Adrenal gland (tissue), 12 donors: ENCODE results near the gene PKN1. TPM values are rescaled to one million over a fixed set of nuclear protein-coding genes. Genes with fewer than 3 reads are reported as not detected.

ENCODE experiments used
- DNase-seq, 7 donors: peaks; one replicate each; pipeline ENCODE4 v3.0.0-alpha.2; 2019 to 2020
- H3K27ac ChIP-seq, 5 donors: fragments of 200-600 bp; sonication (generic) in 4 of 5; 1 replicate in 3 of 5; 2 replicates in 2 of 5; pipeline versions ENCODE4 v1.5.1 to v1.8.0; 2016 to 2020; ENCODE audit warnings: mild to moderate bottlenecking in 1 of 5
- H3K27me3 ChIP-seq: fragments of 200-600 bp; 2 replicates; pipeline ENCODE4 v1.8.0; 2021
- H3K36me3 ChIP-seq, 2 donors: fragments of 200-600 bp; replicated peaks in 1 of 2; 1 replicate in 1 of 2; 2 replicates in 1 of 2; pipeline versions ENCODE4 v1.5.1 to v1.8.0; 2018 to 2022
- H3K4me1 ChIP-seq, 2 donors: fragments of 200-600 bp; replicated peaks in 1 of 2; 1 replicate in 1 of 2; 2 replicates in 1 of 2; pipeline versions ENCODE4 v1.5.1 to v1.8.0; 2018 to 2021
- H3K4me3 ChIP-seq, 4 donors: fragments of 200-600 bp; sonication (generic) in 3 of 4; one replicate each; pipeline ENCODE4 v1.5.1; 2016 to 2018
- H3K9me3 ChIP-seq, 3 donors: fragments of 200-600 bp; sonication (generic) in 1 of 3; replicated peaks in 1 of 3; 1 replicate in 2 of 3; 2 replicates in 1 of 3; pipeline versions ENCODE4 v1.5.1 to v1.8.0; 2016 to 2021
- CTCF ChIP-seq, 6 experiments: fragments of 450-650 bp in 4 of 6; fragments of 200-600 bp in 2 of 6; sonication (generic) in 1 of 6; IDR thresholded peaks; 1 replicate in 5 of 6; 2 replicates in 1 of 6; pipeline versions ENCODE4 v1.5.1 to v1.8.0; 2016 to 2021; ENCODE audit warnings: antibody characterized with exemption in 6 of 6, mild to moderate bottlenecking in 2 of 6, moderate library complexity in 1 of 6
- POLR2A ChIP-seq, 2 donors: fragments of 450-650 bp; IDR thresholded peaks; one replicate each; pipeline ENCODE4 v1.6.1; 2017; ENCODE audit warnings: antibody characterized with exemption in 2 of 2, mild to moderate bottlenecking in 2 of 2, moderate library complexity in 1 of 2
- WGBS, 4 donors: extraction: QIAGEN DNeasy Blood & Tissue Kit in 2 of 4; methylation state at CpG; one replicate each; pipeline versions ENCODE4 v1.1.5 to v1.1.7; 2013 to 2017; 5-methylcytosine and 5-hydroxymethylcytosine counted together
- intact Hi-C, 2 donors: fragments of 100-400 bp; cut with DNase I; formaldehyde crosslinking; loops; one replicate each; pipeline versions ENCODE4 v1.14.1 to v1.15.0; 2022 to 2023
- polyA plus RNA-seq, 3 donors: library from polyadenylated mRNA; stranded (reverse); fragments of 200-250 nt in 2 of 3; fragments of 350-450 nt in 1 of 3; fragmentation: Illumina TruSeq in 1 of 3; extraction: RNeasy Lipid Tissue Mini Kit (QIAGEN cat#74804) in 1 of 3; gene quantifications; one replicate each; pipeline ENCODE4 v1.2.3, GENCODE V29; 2013 to 2014
- total RNA-seq, 9 donors: library from RNA; depleted of rRNA in 4 of 9; stranded (reverse); fragments of >200 nt in 4 of 9; fragments of 120-200 nt in 1 of 9; fragmentation: NEBNext Ultra II Directional in 1 of 9; extraction: Animal tissue kit (Norgen Biotek cat#: 25700) in 1 of 9; gene quantifications; one replicate each; pipeline versions ENCODE4 v1.1.0 to v1.2.4, GENCODE V29; 2013 to 2023
- donor health status: healthy with polysubstance abuse.
- donor health status: Bipolar disorder and iron deficiency.
- donor health status: DM: yes; HTN: yes; CAD: no.
- donor health status: DM: no; HTN: no; CAD: no.
- donor health status: DM: no; HTN: no; CAD: no.
- donor health status: DM: yes; HTN: yes; CAD: no.

The PKN1 gene
- total and polyA plus RNA-seq, 12 donors: 27.5 to 209 (median 120) TPM

GRCh38 chr19:14476673-14477401, 43.7 kb downstream of the PKN1 start:
- Histone ChIP-seq H3K4me1 (peaks cover 0 to 25% of the 10 kb centered on the region in 2 donors), H3K36me3 (peaks cover 0 to 25% of the 10 kb centered on the region in 2 donors), H3K4me3 (no peak overlapping the region), H3K9me3 (no peaks in the 10 kb centered on the region), H3K27me3 (no peaks in the 10 kb centered on the region), H3K27ac (peak overlapping the region in 2 of 5 donors; percentile 59 to 78)
- DNase-seq: peak in 3 of 7 donors; percentile 29 to 88 (median 55)
- intact Hi-C loops: no loop called here
- TF ChIP-seq CTCF (IDR thresholded peaks at IDR 0.05) (no peak), POLR2A (IDR thresholded peaks at IDR 0.05) (no peak)
- WGBS, 4 donors: 57 to 66% (median 60%) methylated on average over 18 to 26 of the region's 26 CpGs

- WGBS, 4 donors: 64 to 82% (median 69%) methylated on average over 8 to 10 of the region's 10 CpGs
- Histone ChIP-seq H3K27ac (peak overlapping the region in 2 of 5 donors; percentile 59 to 78), H3K36me3 (peaks cover 0 to 31% of the 10 kb centered on the region in 2 donors), H3K27me3 (no peaks in the 10 kb centered on the region), H3K9me3 (no peaks in the 10 kb centered on the region), H3K4me3 (no peak overlapping the region), H3K4me1 (peaks cover 0 to 21% of the 10 kb centered on the region in 2 donors)
- intact Hi-C loops: no loop called here
- DNase-seq: peak in 2 of 7 donors; percentile 33 to 48
- TF ChIP-seq CTCF (IDR thresholded peaks at IDR 0.05) (no peak), POLR2A (IDR thresholded peaks at IDR 0.05) (no peak)
These were observed 44.5 kb downstream of the PKN1 start for GRCh38 chr19:14477418-14478112.

GRCh38 chr19:14478113-14478545, 45.0 kb downstream of the PKN1 start:
- DNase-seq: peak in 1 of 7 donors; percentile 38
- peak overlapping the region in 2 of 5 donors; percentile 52 to 78 for H3K27ac ChIP-seq
- intact Hi-C loops: no loop called here
- peaks cover 0 to 33% of the 10 kb centered on the region in 2 donors for H3K36me3 ChIP-seq
- TF ChIP-seq CTCF (IDR thresholded peaks at IDR 0.05) (no peak), POLR2A (IDR thresholded peaks at IDR 0.05) (no peak)
- no peaks in the 10 kb centered on the region for H3K27me3 ChIP-seq
- H3K4me1 ChIP-seq: peaks cover 0 to 19% of the 10 kb centered on the region in 2 donors
- H3K9me3 ChIP-seq: no peaks in the 10 kb centered on the region
- no peak overlapping the region for H3K4me3 ChIP-seq
- WGBS, 4 donors: 71 to 85% (median 72%) methylated on average over 17 to 24 of the region's 24 CpGs

- Histone ChIP-seq H3K27me3 (no peaks in the 10 kb centered on the region), H3K27ac (peak overlapping the region in 1 of 5 donors; percentile 40), H3K9me3 (no peaks in the 10 kb centered on the region), H3K4me3 (no peak overlapping the region), H3K36me3 (peaks cover 0 to 33% of the 10 kb centered on the region in 2 donors), H3K4me1 (peaks cover 0 to 15% of the 10 kb centered on the region in 2 donors)
- no peak for DNase-seq
- 86 to 92% (median 90%) methylated on average over 11 to 14 of the region's 14 CpGs for WGBS, 4 donors
- TF ChIP-seq CTCF (IDR thresholded peaks at IDR 0.05): no peak
- TF ChIP-seq POLR2A (IDR thresholded peaks at IDR 0.05): no peak
- intact Hi-C loops: no loop called here
These were observed 46.3 kb downstream of the PKN1 start for GRCh38 chr19:14479309-14479974.
